Activated CD4-positive, alpha-beta T cell treated with anti-CD3 and anti-CD28 coated beads, Interleukin-2, amount 50 U/mL, for 1 hour (primary cell): ENCODE results near the gene ADA.
A peak's percentile ranks its signal among the peaks of the same experiment; 100 is the strongest.
"Not testable (repeated sequence)": the region's sequence is repeated elsewhere in the genome, so short reads cannot be mapped to it uniquely, and the experiment has no call there.

Source experiments
- DNase-seq: peaks from one replicate; pipeline ENCODE4 v3.0.0-alpha.2; 2020

The ADA gene

GRCh38 chr20:44678242-44678641 lies 26.7 kb upstream of the ADA start:
- DNase-seq, result no peak

- DNase-seq, result not testable (repeated sequence)
Measured at GRCh38 chr20:44672318-44672902, 20.9 kb upstream of the ADA start.

- DNase-seq, result peak; percentile 55
Measured at GRCh38 chr20:44671541-44671940, 20.0 kb upstream of the ADA start.

GRCh38 chr20:44670851-44671250 lies 19.4 kb upstream of the ADA start:
- not testable (repeated sequence) for DNase-seq

GRCh38 chr20:44666066-44666465 lies 14.6 kb upstream of the ADA start:
- no peak for DNase-seq

GRCh38 chr20:44664131-44664530 lies 12.6 kb upstream of the ADA start:
- no peak for DNase-seq

GRCh38 chr20:44662261-44662660 lies 10.8 kb upstream of the ADA start:
- no peak for DNase-seq

GRCh38 chr20:44660581-44660980 lies 9.1 kb upstream of the ADA start:
- DNase-seq, result no peak

GRCh38 chr20:44659931-44660330 lies 8.4 kb upstream of the ADA start:
- DNase-seq, result no peak

- DNase-seq, result no peak
Measured at GRCh38 chr20:44658810-44659209, 7.3 kb upstream of the ADA start.

- no peak for DNase-seq
Measured at GRCh38 chr20:44657875-44658274, 6.4 kb upstream of the ADA start.

- DNase-seq, result no peak
Measured at GRCh38 chr20:44656448-44656847, 4.9 kb upstream of the ADA start.

- not testable (repeated sequence) for DNase-seq
Measured at GRCh38 chr20:44654210-44654609, 2.7 kb upstream of the ADA start.

GRCh38 chr20:44653546-44653945 lies 2.0 kb upstream of the ADA start:
- no peak for DNase-seq

- DNase-seq, result no peak
Measured at GRCh38 chr20:44651434-44651683, 140 bp downstream of the ADA start.

- DNase-seq, result peak; percentile 41
Measured at GRCh38 chr20:44650771-44651433, 597 bp downstream of the ADA start.

- no peak for DNase-seq
Measured at GRCh38 chr20:44649976-44650375, 1.5 kb downstream of the ADA start.

GRCh38 chr20:44649126-44649525 lies 2.4 kb downstream of the ADA start:
- no peak for DNase-seq

- DNase-seq, result no peak
Measured at GRCh38 chr20:44648579-44648978, 2.9 kb downstream of the ADA start.

GRCh38 chr20:44648068-44648467 lies 3.4 kb downstream of the ADA start:
- no peak for DNase-seq

GRCh38 chr20:44646641-44647274 lies 4.7 kb downstream of the ADA start:
- DNase-seq, result no peak

GRCh38 chr20:44646023-44646640 lies 5.4 kb downstream of the ADA start:
- DNase-seq, result peak; percentile 18

- peak; percentile 47 for DNase-seq
Measured at GRCh38 chr20:44644667-44645131, 6.8 kb downstream of the ADA start.

GRCh38 chr20:44644230-44644617 lies 7.3 kb downstream of the ADA start:
- peak; percentile 18 for DNase-seq
